ENCODE results near the gene MYLK2.

The MYLK2 gene

GRCh38 chr20:31858760-31859083 lies 39.6 kb downstream of the MYLK2 start:
- DNase-seq: no peak

- DNase-seq: no peak
Measured at GRCh38 chr20:31859266-31859997, 40.3 kb downstream of the MYLK2 start.

GRCh38 chr20:31859998-31860380 lies 40.8 kb downstream of the MYLK2 start:
- DNase-seq: no peak

- DNase-seq: no peak
Measured at GRCh38 chr20:31860390-31861134, 41.4 kb downstream of the MYLK2 start.

GRCh38 chr20:31861135-31861384 lies 41.9 kb downstream of the MYLK2 start:
- no peak for DNase-seq

- peak; percentile 66 to 67 for DNase-seq
Measured at GRCh38 chr20:31861385-31862156, 42.4 kb downstream of the MYLK2 start.

- DNase-seq: no peak
Measured at GRCh38 chr20:31862157-31862470, 43.0 kb downstream of the MYLK2 start.

- DNase-seq: no peak
Measured at GRCh38 chr20:31862506-31862905, 43.4 kb downstream of the MYLK2 start.

GRCh38 chr20:31863296-31864085 lies 44.3 kb downstream of the MYLK2 start:
- no peak for DNase-seq

- DNase-seq: no peak
Measured at GRCh38 chr20:31864521-31865400, 45.6 kb downstream of the MYLK2 start.

GRCh38 chr20:31866221-31866620 lies 47.1 kb downstream of the MYLK2 start:
- no peak for DNase-seq

- no peak for DNase-seq
Measured at GRCh38 chr20:31868853-31869672, 49.9 kb downstream of the MYLK2 start.

- no peak for DNase-seq
Measured at GRCh38 chr20:31869673-31869941, 50.5 kb downstream of the MYLK2 start.

- DNase-seq: no peak
Measured at GRCh38 chr20:31869942-31870725, 51.0 kb downstream of the MYLK2 start, which contains the start of the genes DUSP15 and TTLL9. DUSP15 (minus strand) TSS chr20:31870527; CDS start chr20:31870337, 190 bp downstream. TTLL9 (plus strand) TSS chr20:31870634; CDS start chr20:31871127, 493 bp downstream.

GRCh38 chr20:31870726-31871617 lies 51.8 kb downstream of the MYLK2 start:
- DNase-seq: no peak

GRCh38 chr20:31871618-31871954 lies 52.4 kb downstream of the MYLK2 start:
- no peak for DNase-seq

GRCh38 chr20:31872406-31872805 lies 53.2 kb downstream of the MYLK2 start:
- no peak for DNase-seq

GRCh38 chr20:31875671-31876070 lies 56.5 kb downstream of the MYLK2 start:
- DNase-seq: no peak

- no peak for DNase-seq
Measured at GRCh38 chr20:31877684-31878083, 58.5 kb downstream of the MYLK2 start.
